Mucosa of descending colon (tissue), 3 donors: Measurements from ENCODE around the gene MROH2A. TPM values are rescaled to one million over a fixed set of nuclear protein-coding genes. Genes with fewer than 3 reads are reported as not detected.
A peak's percentile ranks its signal among the peaks of the same experiment; 100 is the strongest.

Experiments
- ATAC-seq: fragments of 200-7000 bp; cut with Tn5 transposase; one replicate; pipeline ENCODE4 v1.9.1; 2020; ENCODE audit warnings: mild to moderate bottlenecking, moderate library complexity
- DNase-seq, 3 donors: peaks; one replicate each; pipeline ENCODE4 v3.0.0-alpha.2; 2020
- H3K36me3 ChIP-seq: fragments of 200-600 bp; one replicate; pipeline ENCODE4 v1.8.0; 2021; ENCODE audit warnings: low read depth, mild to moderate bottlenecking
- H3K4me1 ChIP-seq: fragments of 200-600 bp; one replicate; pipeline ENCODE4 v1.8.0; 2021; ENCODE audit warnings: low read depth, mild to moderate bottlenecking
- H3K4me3 ChIP-seq: fragments of 200-600 bp; one replicate; pipeline ENCODE4 v1.8.0; 2021; ENCODE audit warnings: mild to moderate bottlenecking
- H3K9me3 ChIP-seq: fragments of 200-600 bp; one replicate; pipeline ENCODE4 v1.8.0; 2021; ENCODE audit warnings: mild to moderate bottlenecking
- intact Hi-C, 2 donors: fragments of 100-400 bp; cut with DNase I in 1 of 2; cut with micrococcal nuclease in 1 of 2; formaldehyde crosslinking; loops; one replicate each; pipeline versions ENCODE4 v1.11.0 to v1.11.1; 2022; cut with DNase I, micrococcal nuclease
- total RNA-seq, 3 donors: library from RNA; stranded (reverse); fragmentation: NEBNext Ultra II Directional in 2 of 3; extraction: Animal tissue kit (Norgen Biotek cat#: 25700) in 2 of 3; gene quantifications; one replicate each; pipeline versions ENCODE4 v1.2.1 to v1.2.4, GENCODE V29; 2021 to 2023
- TF ChIP-seq, protein P1 (sequence below): fragments of 200-600 bp; IDR thresholded peaks from one replicate; pipeline ENCODE4 v1.8.0; 2022; ENCODE audit warnings: antibody characterized with exemption, mild to moderate bottlenecking
- donor health status: DM: no; HTN: no; CAD: no; lungs with moderate emphysema.
- donor health status: DM: no; HTN: no; CAD: no.
- donor health status: DM: no; HTN: yes; CAD: no.

The MROH2A gene
- total RNA-seq, 3 donors from 2014 or later = 0.20 TPM; not detected in 2

DNA sequence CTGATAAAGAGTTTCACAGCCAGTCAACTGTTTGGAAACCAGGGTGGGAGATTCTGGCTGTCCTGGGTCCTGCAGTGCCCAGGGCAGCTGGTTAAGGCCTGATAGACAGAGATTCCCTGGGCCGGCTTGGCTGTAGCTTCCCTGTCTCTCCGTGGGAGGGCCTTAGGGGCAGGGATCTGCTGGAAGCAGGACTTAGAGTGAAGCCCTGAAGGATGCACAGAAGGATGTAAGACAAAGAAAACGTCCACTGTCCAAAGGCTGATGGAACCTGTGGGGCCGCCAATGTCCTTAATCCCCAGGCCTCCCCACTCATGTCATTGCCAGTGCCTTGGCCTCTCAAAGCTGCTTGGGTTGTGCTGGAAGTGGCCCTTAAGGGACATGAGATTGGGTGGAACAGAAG lies 33.0 kb downstream of the MROH2A start:
- DNase-seq (no peak), ATAC-seq (no peak)
- Histone ChIP-seq H3K4me3 (no peak overlapping the region), H3K4me1 (no peaks in the 10 kb centered on the region), H3K36me3 (no peaks in the 10 kb centered on the region), H3K9me3 (no peaks in the 10 kb centered on the region)
- TF ChIP-seq, protein P1, sequence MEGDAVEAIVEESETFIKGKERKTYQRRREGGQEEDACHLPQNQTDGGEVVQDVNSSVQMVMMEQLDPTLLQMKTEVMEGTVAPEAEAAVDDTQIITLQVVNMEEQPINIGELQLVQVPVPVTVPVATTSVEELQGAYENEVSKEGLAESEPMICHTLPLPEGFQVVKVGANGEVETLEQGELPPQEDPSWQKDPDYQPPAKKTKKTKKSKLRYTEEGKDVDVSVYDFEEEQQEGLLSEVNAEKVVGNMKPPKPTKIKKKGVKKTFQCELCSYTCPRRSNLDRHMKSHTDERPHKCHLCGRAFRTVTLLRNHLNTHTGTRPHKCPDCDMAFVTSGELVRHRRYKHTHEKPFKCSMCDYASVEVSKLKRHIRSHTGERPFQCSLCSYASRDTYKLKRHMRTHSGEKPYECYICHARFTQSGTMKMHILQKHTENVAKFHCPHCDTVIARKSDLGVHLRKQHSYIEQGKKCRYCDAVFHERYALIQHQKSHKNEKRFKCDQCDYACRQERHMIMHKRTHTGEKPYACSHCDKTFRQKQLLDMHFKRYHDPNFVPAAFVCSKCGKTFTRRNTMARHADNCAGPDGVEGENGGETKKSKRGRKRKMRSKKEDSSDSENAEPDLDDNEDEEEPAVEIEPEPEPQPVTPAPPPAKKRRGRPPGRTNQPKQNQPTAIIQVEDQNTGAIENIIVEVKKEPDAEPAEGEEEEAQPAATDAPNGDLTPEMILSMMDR = no peak
- intact Hi-C loops = no loop called here

DNA sequence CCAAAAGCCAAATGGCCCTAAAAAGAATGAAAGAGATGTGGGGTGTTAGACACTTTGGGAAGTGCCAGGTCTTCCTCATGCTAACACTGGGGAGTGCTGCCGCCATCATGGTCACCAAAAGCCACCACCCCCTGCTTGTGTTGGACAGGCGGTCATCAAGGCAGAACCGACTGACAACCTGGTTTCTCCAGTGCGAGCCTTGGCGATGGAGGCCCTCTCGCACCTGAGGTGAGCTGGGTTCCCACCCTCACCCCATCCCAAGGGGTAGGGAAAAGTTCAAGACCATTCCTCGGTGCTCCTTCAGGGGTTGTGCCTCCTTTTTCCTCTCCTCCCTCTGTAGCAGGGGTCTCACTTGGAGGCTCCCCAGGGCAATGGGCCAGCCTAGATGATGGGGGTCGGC lies 33.6 kb downstream of the MROH2A start:
- no peaks in the 10 kb centered on the region for H3K36me3 ChIP-seq
- intact Hi-C loops = no loop called here
- DNase-seq (no peak), ATAC-seq (no peak)
- no peaks in the 10 kb centered on the region for H3K4me1 ChIP-seq
- no peaks in the 10 kb centered on the region for H3K9me3 ChIP-seq
- H3K4me3 ChIP-seq = no peak overlapping the region
- TF ChIP-seq, protein P1 = no peak

DNA sequence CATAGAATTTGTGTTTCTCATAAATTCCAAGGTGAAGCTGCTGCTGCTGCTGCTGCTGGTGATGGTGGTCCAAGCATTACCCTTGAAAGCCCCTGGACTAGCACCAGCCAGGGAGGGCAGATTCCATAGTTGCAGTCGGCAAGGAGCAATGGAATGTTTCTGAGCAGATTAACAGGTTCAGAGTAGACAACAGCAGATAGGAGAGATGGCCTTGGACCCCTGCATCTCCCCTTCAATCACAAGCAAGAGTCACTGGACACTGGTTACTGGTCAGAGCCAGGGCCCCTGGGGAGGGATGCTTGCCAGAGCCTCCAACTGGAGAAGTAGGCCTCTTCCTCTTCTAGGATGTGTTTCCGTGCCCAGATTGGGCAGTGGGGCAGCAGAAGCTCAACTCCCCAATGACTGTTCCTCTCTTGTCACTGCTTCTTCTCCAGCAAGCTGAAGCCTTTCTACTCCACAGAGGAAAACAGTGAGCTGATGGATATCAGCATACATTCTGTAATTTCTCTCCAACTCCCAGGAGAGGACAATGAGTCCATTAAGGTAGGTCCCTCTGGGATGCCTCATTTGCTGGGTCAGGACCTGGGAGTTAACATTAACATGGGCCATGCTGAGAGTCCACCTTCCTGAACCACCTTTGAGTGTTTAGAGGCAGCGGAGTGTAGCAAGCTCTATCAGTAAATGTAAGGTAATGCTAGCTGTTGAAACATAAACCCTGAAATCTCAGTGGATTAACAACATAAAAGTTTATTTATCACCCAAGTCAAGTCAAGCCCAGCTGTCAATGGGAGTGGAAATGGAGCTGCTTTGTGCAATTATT lies 35.3 kb downstream of the MROH2A start:
- Histone ChIP-seq H3K4me1 (no peaks in the 10 kb centered on the region), H3K36me3 (no peaks in the 10 kb centered on the region), H3K4me3 (no peak overlapping the region), H3K9me3 (no peaks in the 10 kb centered on the region)
- DNase-seq (no peak), ATAC-seq (no peak)
- intact Hi-C loops = no loop called here
- TF ChIP-seq, protein P1 = no peak

DNA sequence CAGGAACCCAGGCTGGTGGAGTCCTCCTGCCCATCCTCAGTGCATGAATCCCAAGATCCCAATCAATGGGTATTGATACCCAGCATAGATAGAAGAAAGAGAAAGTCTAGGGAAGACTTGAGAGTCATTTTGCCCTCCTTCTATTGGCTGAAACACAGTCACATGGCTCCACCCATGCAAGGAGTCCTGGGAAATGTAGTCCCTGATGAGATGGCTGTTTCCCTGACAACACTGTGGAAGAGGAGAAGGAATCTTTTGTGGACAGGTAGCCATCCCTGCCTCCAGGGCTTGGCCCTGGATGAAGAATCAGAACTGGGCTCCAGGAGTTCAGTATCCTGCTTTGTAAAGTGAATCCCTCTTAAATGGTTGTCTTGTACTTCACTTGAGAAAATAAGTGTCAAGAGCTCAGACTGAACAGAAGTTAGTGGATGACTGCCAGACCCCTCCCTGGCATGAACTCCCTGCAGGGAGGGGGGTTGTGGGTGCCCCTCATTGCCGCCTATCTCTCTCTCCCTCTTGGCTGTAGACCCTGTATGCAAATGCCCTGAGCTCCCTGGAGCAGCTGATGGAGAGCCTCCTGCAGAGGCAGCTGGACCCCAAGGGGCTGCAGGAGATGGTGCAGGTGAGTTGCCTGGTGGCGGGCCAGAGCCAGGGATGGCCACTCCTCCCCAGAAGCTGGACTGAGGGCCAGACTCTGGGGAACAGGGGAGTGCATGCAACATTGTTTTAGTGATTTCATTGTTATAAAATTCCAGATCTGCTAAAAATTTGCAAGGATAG lies 36.1 kb downstream of the MROH2A start:
- Histone ChIP-seq H3K36me3 (no peaks in the 10 kb centered on the region), H3K4me3 (no peak overlapping the region), H3K4me1 (no peaks in the 10 kb centered on the region), H3K9me3 (no peaks in the 10 kb centered on the region)
- DNase-seq = peak in 1 of 3 donors; percentile 13
- TF ChIP-seq, protein P1 = no peak
- intact Hi-C loops = no loop called here
- peak; percentile 19 for ATAC-seq

DNA sequence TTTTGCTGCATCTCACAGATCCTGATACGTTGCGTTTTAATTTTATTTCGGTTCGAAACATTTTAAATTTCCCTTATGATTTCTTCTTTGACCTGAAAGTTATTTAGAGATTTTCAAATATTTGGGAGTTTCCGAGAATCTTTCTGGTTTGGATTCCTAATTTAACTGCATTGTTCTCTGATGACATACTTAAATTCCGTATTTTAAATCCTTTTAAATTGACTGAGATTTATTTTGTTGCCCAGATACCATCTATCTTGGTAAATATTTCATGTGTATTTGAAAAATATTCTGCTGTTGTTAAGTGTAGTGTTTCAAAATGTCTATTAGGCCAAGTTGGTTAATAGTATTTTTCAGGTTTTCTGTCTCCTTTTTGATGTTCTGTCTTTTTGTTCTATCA lies 37.7 kb downstream of the MROH2A start:
- no peaks in the 10 kb centered on the region for H3K4me1 ChIP-seq
- DNase-seq = no peak
- H3K4me3 ChIP-seq = no peak overlapping the region
- TF ChIP-seq, protein P1 = no peak
- H3K36me3 ChIP-seq = no peaks in the 10 kb centered on the region
- intact Hi-C loops = no loop called here
- ATAC-seq = no peak
- no peaks in the 10 kb centered on the region for H3K9me3 ChIP-seq
